H9 (cell line): ENCODE results near the gene ADAMTS15. TPM values are rescaled to one million over a fixed set of nuclear protein-coding genes. Genes with fewer than 3 reads are reported as not detected.

Experiments used
- DNase-seq: peaks from one replicate; pipeline ENCODE4 v3.0.0-alpha.2; 2017
- H2AFZ ChIP-seq: one replicate; pipeline ENCODE4 v1.6.1; 2013; ENCODE audit warnings: mild to moderate bottlenecking, low read length, control low read depth, moderate library complexity
- H2AK5ac ChIP-seq: 2 replicates; pipeline ENCODE4 v1.6.1; 2013; ENCODE audit warnings: low read length, control low read depth, mixed read lengths; ENCODE audit not compliant: insufficient read length
- H2BK120ac ChIP-seq: one replicate; pipeline ENCODE4 v1.6.1; 2013; ENCODE audit warnings: low read depth, mild to moderate bottlenecking, low read length, control low read depth, inconsistent platforms; ENCODE audit not compliant: poor library complexity, severe bottlenecking
- H2BK12ac ChIP-seq: 2 replicates; pipeline ENCODE4 v1.6.1; 2013; ENCODE audit warnings: low read length, control low read depth, mixed read lengths, low read depth; ENCODE audit not compliant: insufficient read length
- H2BK15ac ChIP-seq: 2 replicates; pipeline ENCODE4 v1.6.1; 2013; ENCODE audit warnings: low read depth, low read length, control low read depth
- H2BK20ac ChIP-seq: one replicate; pipeline ENCODE4 v1.6.1; 2013; ENCODE audit warnings: low read depth, mild to moderate bottlenecking, low read length, control low read depth, inconsistent platforms; ENCODE audit not compliant: poor library complexity, severe bottlenecking
- H2BK5ac ChIP-seq: 2 replicates; pipeline ENCODE4 v1.6.1; 2013; ENCODE audit warnings: low read length, control low read depth, mixed read lengths; ENCODE audit not compliant: insufficient read length
- H3K14ac ChIP-seq: 2 replicates; pipeline ENCODE4 v1.6.1; 2013; ENCODE audit warnings: low read length, control low read depth; ENCODE audit not compliant: insufficient read depth
- H3K18ac ChIP-seq: 2 replicates; pipeline ENCODE4 v1.6.1; 2013; ENCODE audit warnings: low read depth, mild to moderate bottlenecking, mixed read lengths, low read length, control low read depth; ENCODE audit not compliant: insufficient read length
- H3K23ac ChIP-seq: 2 replicates; pipeline ENCODE4 v1.6.1; 2013; ENCODE audit warnings: low read length, control low read depth, mixed read lengths, low read depth; ENCODE audit not compliant: insufficient read length
- H3K23me2 ChIP-seq: 2 replicates; pipeline ENCODE4 v1.6.1; 2013; ENCODE audit warnings: low read depth, mild to moderate bottlenecking, mixed read lengths, low read length, control low read depth; ENCODE audit not compliant: insufficient read length, poor library complexity, severe bottlenecking
- H3K27ac ChIP-seq: 2 replicates; pipeline ENCODE4 v1.5.1; 2013; ENCODE audit warnings: low read length, control low read depth, mixed read lengths, low read depth; ENCODE audit not compliant: insufficient read length
- H3K27me3 ChIP-seq: 2 replicates; pipeline ENCODE4 v1.6.1; 2013; ENCODE audit warnings: low read length, control low read depth, inconsistent platforms; ENCODE audit not compliant: insufficient read depth
- H3K4ac ChIP-seq: 2 replicates; pipeline ENCODE4 v1.6.1; 2013; ENCODE audit warnings: low read depth, mild to moderate bottlenecking, control low read depth, inconsistent platforms, low read length, moderate library complexity
- H3K4me1 ChIP-seq: 2 replicates; pipeline ENCODE4 v1.6.1; 2013; ENCODE audit warnings: low read length, control low read depth, inconsistent platforms; ENCODE audit not compliant: insufficient read depth
- H3K4me2 ChIP-seq: 2 replicates; pipeline ENCODE4 v1.6.1; 2013; ENCODE audit warnings: low read length, control low read depth, mixed read lengths; ENCODE audit not compliant: insufficient read length, insufficient read depth
- H3K56ac ChIP-seq: 2 replicates; pipeline ENCODE4 v1.6.1; 2013; ENCODE audit warnings: low read depth, mild to moderate bottlenecking, mixed read lengths, low read length, control low read depth; ENCODE audit not compliant: insufficient read length
- H3K79me1 ChIP-seq: 2 replicates; pipeline ENCODE4 v1.6.1; 2013; ENCODE audit warnings: low read depth, mild to moderate bottlenecking, moderate library complexity, low read length, control low read depth, inconsistent platforms; ENCODE audit not compliant: insufficient read depth, poor library complexity, severe bottlenecking
- H3K79me2 ChIP-seq: 2 replicates; pipeline ENCODE4 v1.6.1; 2013; ENCODE audit warnings: low read length, control low read depth, inconsistent platforms; ENCODE audit not compliant: insufficient read depth
- H3K9ac ChIP-seq: 2 replicates; pipeline ENCODE4 v1.6.1; 2013; ENCODE audit warnings: low read length, control low read depth, mixed read lengths; ENCODE audit not compliant: insufficient read length; ENCODE audit errors: extremely low read depth
- H3K9me3 ChIP-seq: one replicate; pipeline ENCODE4 v1.6.1; 2013; ENCODE audit warnings: low read depth, low read length, inconsistent platforms; ENCODE audit not compliant: control insufficient read depth
- H3T11ph ChIP-seq: one replicate; pipeline ENCODE4 v1.6.1; 2013; ENCODE audit warnings: mild to moderate bottlenecking, low read length, control low read depth, inconsistent platforms
- H4K20me1 ChIP-seq: one replicate; pipeline ENCODE4 v1.6.1; 2013; ENCODE audit not compliant: control insufficient read depth, insufficient read length, insufficient read depth
- H4K5ac ChIP-seq: 2 replicates; pipeline ENCODE4 v1.6.1; 2013; ENCODE audit warnings: low read depth, mild to moderate bottlenecking, mixed read lengths, low read length, control low read depth; ENCODE audit not compliant: insufficient read length
- H4K8ac ChIP-seq: replicated peaks from 2 replicates; pipeline ENCODE4 v1.6.1; 2013; ENCODE audit warnings: low read length, control low read depth, mixed read lengths, low read depth; ENCODE audit not compliant: insufficient read length
- H4K91ac ChIP-seq: 2 replicates; pipeline ENCODE4 v1.6.1; 2013; ENCODE audit warnings: low read depth, mild to moderate bottlenecking, moderate library complexity, mixed read lengths, low read length, control low read depth; ENCODE audit not compliant: insufficient read length
- H3K27ac Mint-ChIP-seq, 3 experiments: 2 replicates in 2 of 3; 3 replicates in 1 of 3; pipeline ENCODE4 v1.8.0; 2020 to 2021; ENCODE audit warnings: mixed read lengths in 3 of 3, mild to moderate bottlenecking in 1 of 3, moderate library complexity in 1 of 3
- H3K27me3 Mint-ChIP-seq: 2 replicates; pipeline ENCODE4 v1.8.0; 2021; ENCODE audit warnings: low read depth, mild to moderate bottlenecking, moderate library complexity, mixed read lengths
- H3K36me3 Mint-ChIP-seq, 3 experiments: 2 replicates in 2 of 3; 3 replicates in 1 of 3; pipeline ENCODE4 v1.8.0; 2020 to 2021; ENCODE audit warnings: low read depth in 3 of 3, mixed read lengths in 3 of 3; ENCODE audit not compliant: insufficient read depth in 1 of 3
- H3K4me1 Mint-ChIP-seq, 2 experiments: 2 replicates each; pipeline ENCODE4 v1.8.0; 2020; ENCODE audit warnings: mixed read lengths in 2 of 2
- H3K4me3 Mint-ChIP-seq, 2 experiments: 2 replicates in 1 of 2; 3 replicates in 1 of 2; pipeline ENCODE4 v1.8.0; 2020 to 2021; ENCODE audit warnings: mild to moderate bottlenecking in 2 of 2, mixed read lengths in 2 of 2, moderate library complexity in 1 of 2
- H3K9me3 Mint-ChIP-seq, 2 experiments: 2 replicates in 1 of 2; 3 replicates in 1 of 2; pipeline ENCODE4 v1.8.0; 2020; ENCODE audit warnings: mild to moderate bottlenecking in 2 of 2, mixed read lengths in 2 of 2, moderate library complexity in 1 of 2
- WGBS: extraction: QIAGEN DNeasy Blood & Tissue Kit; methylation state at CpG from one replicate; pipeline ENCODE4 v1.1.7; 2013; ENCODE audit warnings: missing lambda C conversion rate, low lambda C conversion rate, mixed read lengths; ENCODE audit not compliant: insufficient read length; ENCODE audit errors: extremely low coverage; 5-methylcytosine and 5-hydroxymethylcytosine counted together
- total RNA-seq: library from RNA; stranded (reverse); gene quantifications from 2 replicates; pipeline ENCODE4 v1.2.1, GENCODE V29; 2021
- TF ChIP-seq, protein P1 (sequence below): fragments of 200-600 bp; sonication (generic); conservative IDR thresholded peaks from 3 replicates; pipeline ENCODE4 v1.8.0; 2021; ENCODE audit warnings: antibody characterized with exemption, mild to moderate bottlenecking

ADAMTS15 gene
- total RNA-seq, 1 experiment from 2014 or later, result 1.3 TPM

GRCh38 chr11:130439160-130439519, 9.3 kb upstream of the ADAMTS15 start:
- Histone ChIP-seq H2AFZ (no peak overlapping the region), H4K5ac (no peak overlapping the region), H2BK15ac (no peak overlapping the region), H4K91ac (no peak overlapping the region), H3K79me1 (no peaks in the 10 kb centered on the region), H2AK5ac (no peak overlapping the region), H2BK20ac (no peak overlapping the region), H3K4ac (no peak overlapping the region), H3K4me2 (no peak overlapping the region), H2BK12ac (no peak overlapping the region), H3K9me3 (no peaks in the 10 kb centered on the region), H3K23me2 (peaks cover 4% of the 10 kb centered on the region), H3K56ac (no peak overlapping the region), H4K8ac (no peak overlapping the region), H3K79me2 (no peaks in the 10 kb centered on the region), H2BK120ac (no peak overlapping the region), H3K27me3 (no peaks in the 10 kb centered on the region), H2BK5ac (no peak overlapping the region), H3K23ac (no peak overlapping the region), H3K27ac (no peak overlapping the region), H3K18ac (no peak overlapping the region), H3T11ph (no peak overlapping the region), H3K9ac (no peak overlapping the region), H3K14ac (no peak overlapping the region), H3K4me1 (no peaks in the 10 kb centered on the region), H4K20me1 (no peaks in the 10 kb centered on the region)
- no peaks in the 10 kb centered on the region for H3K36me3 Mint-ChIP-seq
- H3K9me3 Mint-ChIP-seq, result no peaks in the 10 kb centered on the region; a peak in 2 of 5 replicates
- no CpG with 5 or more reads among the region's 4 CpGs for WGBS
- H3K4me1 Mint-ChIP-seq, result no peaks in the 10 kb centered on the region
- peaks cover 44% of the 10 kb centered on the region for H3K27me3 Mint-ChIP-seq
- TF ChIP-seq, protein P1, sequence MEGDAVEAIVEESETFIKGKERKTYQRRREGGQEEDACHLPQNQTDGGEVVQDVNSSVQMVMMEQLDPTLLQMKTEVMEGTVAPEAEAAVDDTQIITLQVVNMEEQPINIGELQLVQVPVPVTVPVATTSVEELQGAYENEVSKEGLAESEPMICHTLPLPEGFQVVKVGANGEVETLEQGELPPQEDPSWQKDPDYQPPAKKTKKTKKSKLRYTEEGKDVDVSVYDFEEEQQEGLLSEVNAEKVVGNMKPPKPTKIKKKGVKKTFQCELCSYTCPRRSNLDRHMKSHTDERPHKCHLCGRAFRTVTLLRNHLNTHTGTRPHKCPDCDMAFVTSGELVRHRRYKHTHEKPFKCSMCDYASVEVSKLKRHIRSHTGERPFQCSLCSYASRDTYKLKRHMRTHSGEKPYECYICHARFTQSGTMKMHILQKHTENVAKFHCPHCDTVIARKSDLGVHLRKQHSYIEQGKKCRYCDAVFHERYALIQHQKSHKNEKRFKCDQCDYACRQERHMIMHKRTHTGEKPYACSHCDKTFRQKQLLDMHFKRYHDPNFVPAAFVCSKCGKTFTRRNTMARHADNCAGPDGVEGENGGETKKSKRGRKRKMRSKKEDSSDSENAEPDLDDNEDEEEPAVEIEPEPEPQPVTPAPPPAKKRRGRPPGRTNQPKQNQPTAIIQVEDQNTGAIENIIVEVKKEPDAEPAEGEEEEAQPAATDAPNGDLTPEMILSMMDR, result no peak
- H3K4me3 Mint-ChIP-seq, result no peak overlapping the region
- DNase-seq, result no peak
- H3K27ac Mint-ChIP-seq, result no peak overlapping the region
